ENCODE measurements around the gene PYDC2. TPM values are rescaled to one million over a fixed set of nuclear protein-coding genes. Genes with fewer than 3 reads are reported as not detected.

The PYDC2 gene
- total RNA-seq, 1 donor from 2014 or later, result not detected

DNA sequence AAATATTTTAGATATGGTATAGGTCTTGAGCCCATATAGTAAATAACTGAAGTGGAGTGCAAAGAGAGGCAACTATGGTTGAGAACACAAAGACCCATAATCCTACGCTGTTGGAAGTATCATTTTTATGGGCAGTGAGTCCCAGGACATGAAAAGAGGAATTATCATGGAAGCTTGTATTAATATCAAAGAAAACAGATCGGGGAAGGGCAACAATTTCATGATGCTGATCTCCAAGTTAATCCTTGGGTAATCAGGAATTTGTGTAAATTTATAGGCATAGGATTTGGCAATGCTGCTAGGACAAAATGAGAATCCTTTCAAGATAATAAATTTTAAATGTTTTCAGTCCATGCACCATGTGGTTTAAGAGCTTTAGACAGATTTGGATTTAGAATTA, 40.2 kb upstream of the PYDC2 start:
- Histone ChIP-seq H3K9me3 (no peaks in the 10 kb centered on the region), H3K36me3 (no peaks in the 10 kb centered on the region), H3K27ac (no peak overlapping the region), H3K4me1 (no peaks in the 10 kb centered on the region), H3K4me3 (no peak overlapping the region), H3K27me3 (no peaks in the 10 kb centered on the region)
- TF ChIP-seq, protein P1, sequence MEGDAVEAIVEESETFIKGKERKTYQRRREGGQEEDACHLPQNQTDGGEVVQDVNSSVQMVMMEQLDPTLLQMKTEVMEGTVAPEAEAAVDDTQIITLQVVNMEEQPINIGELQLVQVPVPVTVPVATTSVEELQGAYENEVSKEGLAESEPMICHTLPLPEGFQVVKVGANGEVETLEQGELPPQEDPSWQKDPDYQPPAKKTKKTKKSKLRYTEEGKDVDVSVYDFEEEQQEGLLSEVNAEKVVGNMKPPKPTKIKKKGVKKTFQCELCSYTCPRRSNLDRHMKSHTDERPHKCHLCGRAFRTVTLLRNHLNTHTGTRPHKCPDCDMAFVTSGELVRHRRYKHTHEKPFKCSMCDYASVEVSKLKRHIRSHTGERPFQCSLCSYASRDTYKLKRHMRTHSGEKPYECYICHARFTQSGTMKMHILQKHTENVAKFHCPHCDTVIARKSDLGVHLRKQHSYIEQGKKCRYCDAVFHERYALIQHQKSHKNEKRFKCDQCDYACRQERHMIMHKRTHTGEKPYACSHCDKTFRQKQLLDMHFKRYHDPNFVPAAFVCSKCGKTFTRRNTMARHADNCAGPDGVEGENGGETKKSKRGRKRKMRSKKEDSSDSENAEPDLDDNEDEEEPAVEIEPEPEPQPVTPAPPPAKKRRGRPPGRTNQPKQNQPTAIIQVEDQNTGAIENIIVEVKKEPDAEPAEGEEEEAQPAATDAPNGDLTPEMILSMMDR (IDR thresholded peaks at IDR 0.05), result no peak
- no peak for DNase-seq (ENCODE audit: low spot score in 2 of 2)
- intact Hi-C loops (cut with DNase I), result no loop called here

DNA sequence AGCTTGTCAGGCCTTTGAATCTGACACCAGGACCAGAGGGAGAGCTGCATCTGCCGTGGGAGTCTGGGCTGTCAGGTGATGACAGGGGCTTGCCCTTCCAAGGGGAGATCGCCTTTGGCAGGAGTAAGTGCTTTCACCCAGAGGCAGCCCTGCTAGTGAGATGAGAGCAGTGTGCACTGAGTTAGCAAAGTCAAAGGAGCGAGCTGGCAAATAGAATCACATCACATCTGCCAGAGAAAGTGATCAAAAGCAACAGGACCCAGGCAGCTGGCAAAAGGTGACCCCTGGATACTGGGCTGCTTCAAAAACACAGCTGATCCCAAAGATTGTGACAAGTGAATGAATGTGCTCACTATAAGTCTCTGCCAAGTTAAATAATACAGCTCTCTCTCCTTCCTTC, 36.1 kb upstream of the PYDC2 start:
- H3K9me3 ChIP-seq, result no peaks in the 10 kb centered on the region
- DNase-seq (ENCODE audit: low spot score in 2 of 2), result no peak
- intact Hi-C loops (cut with DNase I), result no loop called here

DNA sequence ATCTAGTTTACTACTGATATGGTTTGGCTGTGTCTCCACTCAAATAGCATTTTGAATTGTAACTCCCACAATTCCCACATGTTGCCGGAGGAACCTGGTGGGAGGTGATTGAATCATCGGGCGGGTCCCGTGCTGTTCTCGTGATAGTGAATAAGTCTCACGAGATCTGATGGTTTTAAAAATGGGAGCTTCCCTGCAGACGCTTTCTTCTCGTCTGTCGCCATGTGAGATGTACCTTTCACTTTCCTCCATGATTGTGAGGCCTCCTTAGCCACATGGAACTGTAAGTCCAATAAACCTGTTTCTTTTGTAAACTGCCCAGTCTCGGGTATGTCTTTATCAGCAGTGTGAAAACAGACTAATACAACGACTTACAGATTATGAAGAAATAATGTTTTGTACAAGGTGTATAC, 35.6 kb upstream of the PYDC2 start:
- Histone ChIP-seq H3K9me3 (no peaks in the 10 kb centered on the region), H3K36me3 (no peaks in the 10 kb centered on the region), H3K27ac (no peak overlapping the region), H3K27me3 (no peaks in the 10 kb centered on the region), H3K4me1 (no peaks in the 10 kb centered on the region), H3K4me3 (no peak overlapping the region)
- no peak for DNase-seq (ENCODE audit: low spot score in 2 of 2)
- intact Hi-C loops (cut with DNase I), result no loop called here
- TF ChIP-seq, protein P1 (IDR thresholded peaks at IDR 0.05), result no peak

More for the DNA sequence above, 36.1 kb upstream of the PYDC2 start:
- TF ChIP-seq, protein P1 (IDR thresholded peaks at IDR 0.05), result no peak
- Histone ChIP-seq H3K27me3 (no peaks in the 10 kb centered on the region), H3K4me1 (no peaks in the 10 kb centered on the region), H3K4me3 (no peak overlapping the region), H3K27ac (no peak overlapping the region), H3K36me3 (no peaks in the 10 kb centered on the region)

DNA sequence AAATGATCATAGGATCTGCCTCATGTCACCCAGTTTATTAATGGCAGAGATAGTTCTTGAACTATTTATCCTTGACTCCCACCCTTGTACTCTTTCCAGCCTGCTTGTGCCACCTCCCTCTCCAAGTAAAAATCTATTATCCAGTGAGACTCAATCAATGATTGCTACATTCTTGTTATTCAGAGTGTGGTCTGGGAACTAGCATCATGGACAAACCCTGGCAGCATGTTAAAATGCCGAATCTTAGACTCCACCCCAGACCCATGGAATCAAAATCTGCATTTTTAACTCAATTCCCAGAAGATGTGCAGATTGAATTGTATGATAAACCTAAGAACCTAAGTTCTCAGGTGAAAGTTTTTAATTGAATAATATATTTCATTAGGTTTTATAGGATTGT, 34.7 kb upstream of the PYDC2 start:
- intact Hi-C loops (cut with DNase I), result no loop called here
- DNase-seq (ENCODE audit: low spot score in 2 of 2), result no peak
- TF ChIP-seq, protein P1 (IDR thresholded peaks at IDR 0.05), result no peak
- no peaks in the 10 kb centered on the region for H3K36me3 ChIP-seq
- no peak overlapping the region for H3K27ac ChIP-seq
- H3K27me3 ChIP-seq, result no peaks in the 10 kb centered on the region
- H3K4me1 ChIP-seq, result no peaks in the 10 kb centered on the region
- H3K4me3 ChIP-seq, result no peak overlapping the region
- H3K9me3 ChIP-seq, result no peaks in the 10 kb centered on the region

DNA sequence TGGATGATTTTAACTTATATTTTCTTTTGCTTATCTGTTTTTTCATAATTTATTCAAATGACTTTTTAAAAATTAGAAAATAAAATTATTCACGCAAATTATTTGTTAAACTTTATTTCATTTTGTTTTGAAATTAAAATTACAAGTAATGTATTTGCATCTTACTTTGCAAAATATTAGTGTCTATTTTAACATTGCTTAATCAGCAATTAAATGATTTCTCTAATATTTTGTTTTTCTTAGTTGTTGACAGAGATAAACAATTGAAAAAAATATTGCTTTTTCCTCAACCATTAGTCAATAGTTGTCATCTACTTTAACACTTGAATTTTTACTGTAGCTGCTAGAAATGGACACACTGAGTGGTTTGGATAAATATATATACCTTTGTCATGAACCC, 32.8 kb upstream of the PYDC2 start:
- intact Hi-C loops (cut with DNase I), result no loop called here
- TF ChIP-seq, protein P1 (IDR thresholded peaks at IDR 0.05), result no peak

DNA sequence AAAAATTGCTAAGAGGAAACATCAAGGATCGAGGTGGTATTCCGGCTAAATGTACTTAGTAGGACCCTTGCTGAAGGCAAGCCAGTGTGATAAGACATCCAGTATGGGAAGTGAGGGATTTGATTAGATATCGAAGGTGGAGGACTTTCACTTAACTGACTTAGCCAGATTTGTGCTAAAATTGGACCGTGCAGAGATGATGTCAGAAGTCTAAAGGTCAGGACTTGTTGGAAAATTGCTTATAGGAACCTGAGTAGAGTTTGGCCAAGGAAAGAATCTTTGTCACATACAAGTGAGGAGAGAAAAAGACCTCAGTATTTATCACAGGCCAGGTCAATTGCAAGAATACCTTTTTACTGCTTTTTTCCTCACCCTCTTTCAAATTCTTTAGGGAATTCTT, 30.9 kb upstream of the PYDC2 start:
- no peak overlapping the region for H3K4me3 ChIP-seq
- H3K36me3 ChIP-seq, result no peaks in the 10 kb centered on the region
- intact Hi-C loops (cut with DNase I), result no loop called here
- H3K27me3 ChIP-seq, result no peaks in the 10 kb centered on the region
- no peak overlapping the region for H3K27ac ChIP-seq
- H3K9me3 ChIP-seq, result no peaks in the 10 kb centered on the region
- DNase-seq (ENCODE audit: low spot score in 2 of 2), result no peak
- TF ChIP-seq, protein P1 (IDR thresholded peaks at IDR 0.05), result no peak
- H3K4me1 ChIP-seq, result no peaks in the 10 kb centered on the region

More for the DNA sequence above, 32.8 kb upstream of the PYDC2 start:
- Histone ChIP-seq H3K27ac (no peak overlapping the region), H3K27me3 (no peaks in the 10 kb centered on the region), H3K4me3 (no peak overlapping the region), H3K9me3 (no peaks in the 10 kb centered on the region), H3K36me3 (no peaks in the 10 kb centered on the region), H3K4me1 (no peaks in the 10 kb centered on the region)
- no peak for DNase-seq (ENCODE audit: low spot score in 2 of 2)

Measured in ascending aorta (tissue), 2 donors.